ENCODE measurements around the gene ADGRF4. TPM values are rescaled to one million over a fixed set of nuclear protein-coding genes. Genes with fewer than 3 reads are reported as not detected.
A peak's percentile ranks its signal among the peaks of the same experiment; 100 is the strongest.

ADGRF4 gene
- polyA plus RNA-seq, 1 donor from 2014 or later, result not detected

GRCh38 chr6:47729457-47729856, 31.1 kb downstream of the ADGRF4 start:
- TF ChIP-seq CTCF (IDR thresholded peaks at IDR 0.05; ENCODE audit: poor library complexity, severe bottlenecking) (no peak), POLR2AphosphoS5 (IDR thresholded peaks at IDR 0.05) (no peak), MXI1 (conservative IDR thresholded peaks at IDR 0.05; ENCODE audit: poor library complexity, severe bottlenecking) (no peak), EP300 (conservative IDR thresholded peaks at IDR 0.05; ENCODE audit: poor library complexity, severe bottlenecking) (no peak), TAF1 (IDR thresholded peaks at IDR 0.05; ENCODE audit: low read depth) (no peak)
- Histone ChIP-seq H3K36me3 (ENCODE audit: insufficient read depth, low read length) (no peaks in the 10 kb centered on the region), H4K20me1 (ENCODE audit: insufficient read depth) (no peaks in the 10 kb centered on the region), H3K4me3 (ENCODE audit: low read length) (no peak overlapping the region), H3K79me2 (replicated peaks; ENCODE audit: insufficient read depth, low read length) (no peaks in the 10 kb centered on the region), H3K9me2 (ENCODE audit: insufficient read depth, low read length) (no peaks in the 10 kb centered on the region), H3K4me2 (ENCODE audit: low read length) (no peak overlapping the region), H2AFZ (ENCODE audit: low read depth, low read length) (no peak overlapping the region), H3K27ac (ENCODE audit: low read length) (no peak overlapping the region), H3K27me3 (ENCODE audit: insufficient read depth, low read depth, low read length) (no peaks in the 10 kb centered on the region), H3F3A (ENCODE audit: insufficient read depth, low read length, poor library complexity, severe bottlenecking) (no peaks in the 10 kb centered on the region), H3K9me3 (ENCODE audit: low read length) (no peaks in the 10 kb centered on the region), H3K9ac (ENCODE audit: low read length) (no peak overlapping the region)

DNA sequence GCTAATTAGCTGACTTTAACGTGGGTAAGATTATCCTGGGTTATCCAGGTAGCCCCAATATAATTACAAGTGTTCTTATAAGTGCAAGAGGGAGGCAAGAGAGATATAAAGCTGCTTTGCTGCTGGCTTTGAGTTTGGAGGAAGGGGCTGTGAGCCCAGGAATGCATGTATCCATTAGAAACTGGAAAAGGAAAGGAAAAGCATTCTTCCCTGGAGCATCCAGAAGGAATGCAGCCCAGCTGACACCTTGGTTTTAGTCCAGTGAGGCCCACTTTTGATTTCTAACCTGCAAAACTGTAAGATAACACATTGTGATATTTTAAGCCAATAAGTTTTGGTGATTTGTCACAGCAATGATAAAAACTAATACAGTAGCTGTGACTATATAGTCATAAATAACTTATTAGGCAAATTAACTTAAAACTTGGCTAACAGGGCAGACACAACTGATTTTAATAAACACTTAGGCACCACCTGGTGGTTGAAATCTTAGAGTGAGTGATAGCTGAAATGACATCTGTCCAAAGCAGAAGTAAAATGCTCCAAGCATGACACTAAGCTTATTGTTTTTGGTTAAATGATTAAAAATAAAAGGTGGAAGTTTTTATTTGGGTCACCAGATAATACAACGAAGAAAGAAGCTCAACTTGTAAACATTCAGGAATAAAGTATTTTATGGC, 35.6 kb downstream of the ADGRF4 start:
- TF ChIP-seq CTCF (IDR thresholded peaks at IDR 0.05; ENCODE audit: poor library complexity, severe bottlenecking) (peak; percentile 16), EZH2 (IDR thresholded peaks at IDR 0.05; ENCODE audit: borderline replicate concordance, insufficient read depth, low read length, poor library complexity, severe bottlenecking) (no peak)

DNA sequence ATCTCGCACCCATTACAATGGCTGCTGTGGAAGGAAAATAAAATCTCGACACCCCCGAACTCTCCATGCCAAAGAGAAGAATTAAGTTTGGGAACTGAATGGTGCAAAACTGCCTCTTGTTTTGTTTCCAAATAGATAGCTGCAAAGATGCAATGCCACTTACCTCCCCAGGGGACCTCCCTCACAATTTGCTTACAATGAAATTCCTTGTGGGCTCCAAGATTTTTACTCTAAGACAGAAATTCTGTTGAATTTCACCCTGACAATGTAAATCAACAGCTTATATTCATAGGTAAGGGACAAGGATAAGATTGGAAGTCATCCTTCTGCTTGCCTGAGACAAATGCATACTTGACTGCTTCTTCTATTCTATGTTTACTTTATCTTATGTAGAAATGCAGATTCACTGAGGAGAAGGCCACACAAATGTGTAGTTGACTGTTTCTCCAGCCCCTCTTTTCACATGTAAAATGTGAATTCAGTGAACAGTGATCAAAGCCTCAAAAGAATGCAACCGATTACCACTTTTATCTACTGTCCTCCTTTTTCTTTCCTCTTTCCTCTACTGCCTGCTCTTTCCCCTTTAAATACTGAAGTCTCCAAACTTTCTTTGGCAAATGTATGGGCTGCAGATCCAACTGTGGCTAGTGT, 36.6 kb downstream of the ADGRF4 start:
- Histone ChIP-seq H3K4me3 (ENCODE audit: low read length) (no peak overlapping the region), H3K4me2 (ENCODE audit: low read length) (no peak overlapping the region)
- no peak for TF ChIP-seq EP300 (conservative IDR thresholded peaks at IDR 0.05; ENCODE audit: poor library complexity, severe bottlenecking)
- TF ChIP-seq EZH2 (IDR thresholded peaks at IDR 0.05; ENCODE audit: borderline replicate concordance, insufficient read depth, low read length, poor library complexity, severe bottlenecking), result no peak
- TF ChIP-seq SMC3 (conservative IDR thresholded peaks at IDR 0.05; ENCODE audit: poor library complexity), result no peak
- TF ChIP-seq RAD21 (conservative IDR thresholded peaks at IDR 0.05), result no peak
- TF ChIP-seq POLR2AphosphoS5 (IDR thresholded peaks at IDR 0.05), result no peak

More for the DNA sequence above, 35.6 kb downstream of the ADGRF4 start:
- no peaks in the 10 kb centered on the region for H3K27me3 ChIP-seq (ENCODE audit: insufficient read depth, low read depth, low read length)
- no peak overlapping the region for H3K27ac ChIP-seq (ENCODE audit: low read length)
- H3F3A ChIP-seq (ENCODE audit: insufficient read depth, low read length, poor library complexity, severe bottlenecking), result no peaks in the 10 kb centered on the region
- no peak overlapping the region for H3K4me2 ChIP-seq (ENCODE audit: low read length)
- no peaks in the 10 kb centered on the region for H3K79me2 ChIP-seq (replicated peaks; ENCODE audit: insufficient read depth, low read length)
- H2AFZ ChIP-seq (ENCODE audit: low read depth, low read length), result no peak overlapping the region
- H3K36me3 ChIP-seq (ENCODE audit: insufficient read depth, low read length), result no peaks in the 10 kb centered on the region
- H3K4me3 ChIP-seq (ENCODE audit: low read length), result no peak overlapping the region
- H3K9me3 ChIP-seq (ENCODE audit: low read length), result no peaks in the 10 kb centered on the region
- no peaks in the 10 kb centered on the region for H3K9me2 ChIP-seq (ENCODE audit: insufficient read depth, low read length)
- H4K20me1 ChIP-seq (ENCODE audit: insufficient read depth), result no peaks in the 10 kb centered on the region
- no peak overlapping the region for H3K9ac ChIP-seq (ENCODE audit: low read length)

More for the DNA sequence above, 36.6 kb downstream of the ADGRF4 start:
- Histone ChIP-seq H3K36me3 (ENCODE audit: insufficient read depth, low read length) (no peaks in the 10 kb centered on the region), H3K79me2 (replicated peaks; ENCODE audit: insufficient read depth, low read length) (no peaks in the 10 kb centered on the region), H4K20me1 (ENCODE audit: insufficient read depth) (no peaks in the 10 kb centered on the region), H2AFZ (ENCODE audit: low read depth, low read length) (no peak overlapping the region), H3K9ac (ENCODE audit: low read length) (no peak overlapping the region), H3K9me3 (ENCODE audit: low read length) (no peaks in the 10 kb centered on the region), H3K27ac (ENCODE audit: low read length) (no peak overlapping the region), H3K27me3 (ENCODE audit: insufficient read depth, low read depth, low read length) (no peaks in the 10 kb centered on the region), H3F3A (ENCODE audit: insufficient read depth, low read length, poor library complexity, severe bottlenecking) (no peaks in the 10 kb centered on the region), H3K9me2 (ENCODE audit: insufficient read depth, low read length) (no peaks in the 10 kb centered on the region)
